Endothelial cell of umbilical vein (primary cell): ENCODE data around the gene NUDCD3.

Source experiments
- EZH2 ChIP-seq: IDR thresholded peaks from 2 replicates; pipeline ENCODE4 v1.6.1; 2012; ENCODE audit warnings: borderline replicate concordance, low read depth, mild to moderate bottlenecking, moderate library complexity, low read length, inconsistent platforms; ENCODE audit not compliant: severe bottlenecking
- JUN ChIP-seq: IDR thresholded peaks from 2 replicates; pipeline ENCODE4 v1.6.1; 2011; ENCODE audit warnings: borderline replicate concordance, low read depth; ENCODE audit not compliant: insufficient read length, insufficient read depth
- POLR2A ChIP-seq: IDR thresholded peaks from 2 replicates; pipeline ENCODE4 v1.6.1; 2012; ENCODE audit warnings: low read depth, mild to moderate bottlenecking, control low read depth, low read length
- POLR2AphosphoS5 ChIP-seq: IDR thresholded peaks from 2 replicates; pipeline ENCODE4 v1.6.1; 2012; ENCODE audit warnings: low read depth, mild to moderate bottlenecking, control low read depth, low read length, moderate library complexity; ENCODE audit not compliant: insufficient read depth
- TF ChIP-seq, protein P1 (sequence below), 2 donors: IDR thresholded peaks; 1 replicate in 1 of 2; 2 replicates in 1 of 2; pipeline ENCODE4 v1.5.1; 2011; ENCODE audit warnings: low read length in 2 of 2, mild to moderate bottlenecking in 2 of 2, moderate library complexity in 2 of 2, control low read depth in 1 of 2, inconsistent platforms in 1 of 2, low read depth in 1 of 2; ENCODE audit not compliant: insufficient read depth in 1 of 2; ENCODE audit errors: extremely low read depth in 1 of 2

DNA sequence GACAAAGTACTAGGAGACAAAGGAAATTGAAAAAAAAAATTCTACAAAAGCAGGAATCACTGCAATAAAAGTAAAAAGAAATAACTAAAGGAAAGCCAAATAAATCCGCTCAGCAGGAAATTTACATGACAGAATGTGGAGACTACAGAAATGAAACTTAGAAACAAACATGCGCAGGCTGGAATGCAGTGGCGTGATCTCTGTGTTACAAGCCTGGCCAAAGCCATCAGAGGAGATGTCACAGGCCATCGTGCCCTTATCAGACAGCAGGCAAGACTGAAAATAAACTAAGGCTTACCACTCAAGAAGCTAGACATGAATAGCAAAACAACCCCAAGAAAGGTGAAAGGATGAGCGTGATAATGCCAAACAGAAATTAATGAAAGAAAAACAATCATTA lies 158.8 kb downstream of the NUDCD3 start:
- TF ChIP-seq, protein P1, sequence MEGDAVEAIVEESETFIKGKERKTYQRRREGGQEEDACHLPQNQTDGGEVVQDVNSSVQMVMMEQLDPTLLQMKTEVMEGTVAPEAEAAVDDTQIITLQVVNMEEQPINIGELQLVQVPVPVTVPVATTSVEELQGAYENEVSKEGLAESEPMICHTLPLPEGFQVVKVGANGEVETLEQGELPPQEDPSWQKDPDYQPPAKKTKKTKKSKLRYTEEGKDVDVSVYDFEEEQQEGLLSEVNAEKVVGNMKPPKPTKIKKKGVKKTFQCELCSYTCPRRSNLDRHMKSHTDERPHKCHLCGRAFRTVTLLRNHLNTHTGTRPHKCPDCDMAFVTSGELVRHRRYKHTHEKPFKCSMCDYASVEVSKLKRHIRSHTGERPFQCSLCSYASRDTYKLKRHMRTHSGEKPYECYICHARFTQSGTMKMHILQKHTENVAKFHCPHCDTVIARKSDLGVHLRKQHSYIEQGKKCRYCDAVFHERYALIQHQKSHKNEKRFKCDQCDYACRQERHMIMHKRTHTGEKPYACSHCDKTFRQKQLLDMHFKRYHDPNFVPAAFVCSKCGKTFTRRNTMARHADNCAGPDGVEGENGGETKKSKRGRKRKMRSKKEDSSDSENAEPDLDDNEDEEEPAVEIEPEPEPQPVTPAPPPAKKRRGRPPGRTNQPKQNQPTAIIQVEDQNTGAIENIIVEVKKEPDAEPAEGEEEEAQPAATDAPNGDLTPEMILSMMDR (IDR thresholded peaks at IDR 0.05; ENCODE audit: extremely low read depth in 1 of 2, insufficient read depth in 1 of 2, low read depth in 1 of 2, low read length in 2 of 2): no peak
- no peak for TF ChIP-seq POLR2A
- TF ChIP-seq JUN: no peak
- TF ChIP-seq POLR2AphosphoS5: no peak
- TF ChIP-seq EZH2: no peak
